NCI-H2081 (cell line): ENCODE data around the gene AKAIN1.

Source experiments
- DNase-seq, 2 experiments: peaks; one replicate each; lab custom pipeline; 2025; lab: John Stamatoyannopoulos, UW

Gene AKAIN1

DNA sequence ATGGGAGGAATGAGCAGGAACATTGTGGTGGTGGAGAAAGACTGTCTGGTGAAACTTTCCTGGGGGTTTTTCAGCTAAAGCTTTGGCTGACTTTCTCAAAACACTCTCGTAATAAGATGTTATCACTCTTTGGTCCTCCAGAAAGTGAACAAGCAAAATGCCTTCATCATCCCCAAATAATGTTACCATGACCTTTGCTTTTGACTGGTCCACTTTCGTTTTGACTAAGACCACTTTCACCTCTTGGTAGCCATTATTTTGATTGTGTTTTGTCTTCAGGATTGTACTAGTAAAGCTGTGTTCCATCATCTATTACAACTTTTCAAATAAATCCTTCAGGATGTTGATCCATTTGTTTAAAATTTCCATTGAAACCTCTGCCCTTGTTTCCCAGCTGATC is 103.2 kb downstream of the AKAIN1 start:
- DNase-seq: no peak
